Measurements from ENCODE around the gene DNAI2. TPM values are rescaled to one million over a fixed set of nuclear protein-coding genes. Genes with fewer than 3 reads are reported as not detected.

DNAI2 gene
- total RNA-seq, 4 donors from 2014 or later, result not detected

DNA sequence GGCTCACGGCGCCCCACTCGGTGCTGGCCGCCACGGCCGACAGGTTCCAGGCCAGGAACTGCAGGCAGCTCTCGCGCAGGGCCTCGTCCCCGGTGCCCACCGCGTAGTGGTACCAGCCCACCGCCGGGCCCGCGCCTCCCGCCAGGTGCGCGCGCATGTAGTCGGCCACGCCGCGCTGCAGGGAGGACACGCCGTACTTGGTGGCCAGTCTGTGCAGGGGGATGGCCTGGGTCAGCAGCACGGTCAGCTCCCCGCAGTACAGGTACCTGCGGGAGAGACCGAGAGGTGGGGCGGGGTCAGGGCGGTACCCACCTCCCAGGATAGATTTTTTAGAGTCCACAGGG lies 83.4 kb downstream of the DNAI2 start:
- DNase-seq, result no peak
- Histone ChIP-seq H3K9me3 (no peaks in the 10 kb centered on the region), H3K27ac (no peak overlapping the region), H3K4me1 (peaks cover 0 to 12% (median 6%) of the 10 kb centered on the region in 4 donors), H3K4me3 (peak overlapping the region in 2 of 4 donors; percentile 32 to 34), H3K27me3 (peaks cover 0 to 17% of the 10 kb centered on the region in 2 donors), H3K36me3 (no peaks in the 10 kb centered on the region)
- TF ChIP-seq, protein P1, sequence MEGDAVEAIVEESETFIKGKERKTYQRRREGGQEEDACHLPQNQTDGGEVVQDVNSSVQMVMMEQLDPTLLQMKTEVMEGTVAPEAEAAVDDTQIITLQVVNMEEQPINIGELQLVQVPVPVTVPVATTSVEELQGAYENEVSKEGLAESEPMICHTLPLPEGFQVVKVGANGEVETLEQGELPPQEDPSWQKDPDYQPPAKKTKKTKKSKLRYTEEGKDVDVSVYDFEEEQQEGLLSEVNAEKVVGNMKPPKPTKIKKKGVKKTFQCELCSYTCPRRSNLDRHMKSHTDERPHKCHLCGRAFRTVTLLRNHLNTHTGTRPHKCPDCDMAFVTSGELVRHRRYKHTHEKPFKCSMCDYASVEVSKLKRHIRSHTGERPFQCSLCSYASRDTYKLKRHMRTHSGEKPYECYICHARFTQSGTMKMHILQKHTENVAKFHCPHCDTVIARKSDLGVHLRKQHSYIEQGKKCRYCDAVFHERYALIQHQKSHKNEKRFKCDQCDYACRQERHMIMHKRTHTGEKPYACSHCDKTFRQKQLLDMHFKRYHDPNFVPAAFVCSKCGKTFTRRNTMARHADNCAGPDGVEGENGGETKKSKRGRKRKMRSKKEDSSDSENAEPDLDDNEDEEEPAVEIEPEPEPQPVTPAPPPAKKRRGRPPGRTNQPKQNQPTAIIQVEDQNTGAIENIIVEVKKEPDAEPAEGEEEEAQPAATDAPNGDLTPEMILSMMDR (IDR thresholded peaks at IDR 0.05), result no peak
- TF ChIP-seq POLR2A (IDR thresholded peaks at IDR 0.05), result no peak

DNA sequence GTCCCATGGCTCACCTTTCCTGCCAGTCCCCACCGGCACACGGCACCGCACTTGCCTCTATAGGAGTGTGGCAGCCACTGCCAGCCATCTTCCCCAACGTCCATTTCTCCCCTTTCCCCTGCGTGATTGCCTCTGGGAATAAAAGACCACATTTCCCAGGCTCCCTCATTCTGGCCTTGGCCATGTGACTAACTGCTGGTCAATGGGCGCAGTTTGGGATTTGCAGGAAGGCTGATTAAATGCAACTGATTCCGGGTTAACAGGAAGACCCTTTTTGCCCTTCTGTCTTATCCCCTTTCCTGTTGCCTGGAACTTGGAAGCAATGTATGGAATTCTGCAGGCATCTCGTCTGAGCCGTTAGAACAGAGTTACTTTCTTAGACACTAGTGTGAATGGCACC lies 84.7 kb downstream of the DNAI2 start:
- peaks cover 0 to 17% of the 10 kb centered on the region in 2 donors for H3K27me3 ChIP-seq
- no peaks in the 10 kb centered on the region for H3K36me3 ChIP-seq
- no peak for DNase-seq
- H3K4me1 ChIP-seq, result peaks cover 0 to 12% (median 6%) of the 10 kb centered on the region in 4 donors
- TF ChIP-seq, protein P1 (IDR thresholded peaks at IDR 0.05), result no peak
- no peak for TF ChIP-seq POLR2A (IDR thresholded peaks at IDR 0.05)
- H3K4me3 ChIP-seq, result no peak overlapping the region
- H3K9me3 ChIP-seq, result no peaks in the 10 kb centered on the region
- H3K27ac ChIP-seq, result no peak overlapping the region

DNA sequence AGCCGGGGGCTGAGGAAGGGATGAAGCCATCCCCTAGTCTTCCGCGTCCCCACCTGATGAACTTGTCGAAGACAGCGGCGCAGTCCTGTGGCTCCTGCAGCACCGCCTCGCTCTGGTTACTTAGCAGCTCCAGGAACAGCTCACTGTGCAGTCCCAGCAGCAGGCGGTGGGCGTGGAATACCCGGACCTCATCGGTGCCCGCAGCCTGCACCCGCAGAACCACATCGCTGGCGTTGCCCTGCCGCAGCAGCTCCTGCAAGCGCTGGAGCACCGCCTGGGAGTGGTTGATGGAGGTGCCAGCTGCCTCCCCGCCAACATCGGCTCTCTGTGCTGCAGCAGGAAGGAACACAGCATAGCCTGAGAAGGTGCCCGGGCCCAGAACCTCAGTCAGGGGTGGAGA lies 85.9 kb downstream of the DNAI2 start:
- DNase-seq, result no peak
- Histone ChIP-seq H3K4me3 (no peak overlapping the region), H3K36me3 (no peaks in the 10 kb centered on the region), H3K27ac (no peak overlapping the region), H3K4me1 (peaks cover 0 to 12% (median 6%) of the 10 kb centered on the region in 4 donors), H3K9me3 (no peaks in the 10 kb centered on the region), H3K27me3 (peaks cover 0 to 17% of the 10 kb centered on the region in 2 donors)
- TF ChIP-seq, protein P1 (IDR thresholded peaks at IDR 0.05), result no peak
- TF ChIP-seq POLR2A (IDR thresholded peaks at IDR 0.05), result no peak

DNA sequence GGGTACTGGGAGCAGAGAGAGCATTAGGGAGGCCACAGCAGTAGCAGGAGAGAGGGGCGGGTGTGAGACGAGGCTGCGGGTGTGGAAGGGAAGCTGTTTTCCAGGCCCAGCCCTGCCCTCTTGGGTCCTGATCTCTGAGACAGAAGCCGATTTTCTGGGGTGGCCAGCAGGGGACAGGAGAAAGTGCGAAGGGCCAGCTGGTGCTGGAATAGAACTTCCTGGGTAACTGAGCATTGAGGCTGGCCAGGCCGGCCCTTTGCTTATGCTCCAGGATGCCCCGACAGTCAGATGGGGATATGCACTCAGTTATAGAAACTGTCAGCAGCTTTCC lies 86.8 kb downstream of the DNAI2 start:
- H3K36me3 ChIP-seq, result no peaks in the 10 kb centered on the region

DNA sequence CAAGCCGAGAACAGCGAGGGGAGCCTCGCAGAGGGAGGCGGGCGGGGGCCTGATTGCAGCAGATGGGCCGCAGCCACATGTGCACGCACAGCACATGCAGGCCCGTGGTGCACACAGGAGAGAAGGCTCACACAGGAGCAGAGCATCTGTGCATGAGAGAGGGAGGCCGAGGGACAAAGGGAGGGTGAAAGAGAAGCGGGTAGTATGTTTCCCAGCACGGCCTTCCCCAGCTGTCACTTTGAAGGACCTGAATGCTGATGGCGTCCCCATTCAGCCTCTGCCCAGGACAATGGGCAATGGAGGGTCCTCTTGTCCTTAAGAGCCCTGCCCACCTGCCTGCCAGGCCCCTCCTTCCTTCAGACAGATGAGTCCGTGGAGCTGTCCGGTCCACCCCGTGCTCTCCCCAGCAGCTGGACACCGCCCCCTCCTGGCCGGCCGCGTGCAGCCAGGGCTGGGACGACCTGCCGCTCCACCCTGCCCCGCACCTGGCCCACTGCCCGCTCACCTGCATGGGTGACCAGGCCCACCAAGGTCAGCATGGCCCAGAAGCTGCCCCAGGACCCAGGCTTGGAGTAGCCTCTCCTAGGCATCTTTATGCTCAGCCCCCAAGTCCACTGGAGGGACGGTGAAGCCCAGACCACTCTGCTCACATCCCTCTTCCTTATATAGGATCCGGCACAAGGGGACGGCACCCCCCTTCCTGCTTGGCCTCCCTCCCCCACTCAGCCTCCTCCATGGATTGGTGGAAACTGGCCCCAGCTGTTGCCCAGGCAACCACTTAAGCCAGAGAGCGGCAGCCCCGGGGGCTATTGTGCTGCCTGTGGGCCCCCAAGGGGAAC lies 87.4 kb downstream of the DNAI2 start, which contains the start of gene BTBD17:
Gene BTBD17 (minus strand): TSS at position 639 of the 839 bp plus-strand sequence. CDS start 49 bp downstream, at position 590.
- peaks cover 0 to 16% of the 10 kb centered on the region in 2 donors for H3K27me3 ChIP-seq
- no peak within 1 kb of the TSS for H3K27ac ChIP-seq
- H3K4me3 ChIP-seq, result no peak within 1 kb of the TSS
- no peaks in the 10 kb centered on the region for H3K36me3 ChIP-seq
- peak; percentile 18 to 75 (median 66) for DNase-seq
- H3K4me1 ChIP-seq, result peaks cover 0 to 12% (median 5%) of the 10 kb centered on the region in 4 donors
- H3K9me3 ChIP-seq, result no peaks in the 10 kb centered on the region
- TF ChIP-seq, protein P1 (IDR thresholded peaks at IDR 0.05), result peak in 4 of 6 experiments; percentile 57 to 60 (median 60)
- no peak for TF ChIP-seq POLR2A (IDR thresholded peaks at IDR 0.05)

More for the DNA sequence above, 86.8 kb downstream of the DNAI2 start:
- DNase-seq, result no peak
- peaks cover 0 to 12% (median 6%) of the 10 kb centered on the region in 4 donors for H3K4me1 ChIP-seq
- no peak overlapping the region for H3K27ac ChIP-seq
- TF ChIP-seq, protein P1 (IDR thresholded peaks at IDR 0.05), result no peak
- no peak for TF ChIP-seq POLR2A (IDR thresholded peaks at IDR 0.05)
- peaks cover 0 to 17% of the 10 kb centered on the region in 2 donors for H3K27me3 ChIP-seq
- H3K9me3 ChIP-seq, result no peaks in the 10 kb centered on the region
- no peak overlapping the region for H3K4me3 ChIP-seq
